ENCODE measurements around the gene PIGV. TPM values are rescaled to one million over a fixed set of nuclear protein-coding genes. Genes with fewer than 3 reads are reported as not detected.

The PIGV gene
- total RNA-seq, 5 donors from 2014 or later (not counting 1 experiment from before 2014, with no cell fraction given): 10.3 to 24.0 (median 20.3) TPM

GRCh38 chr1:26752519-26752918 is 35.2 kb upstream of the PIGV start:
- Mint-ChIP-seq H3K4me1 (peaks cover 60 to 71% (median 70%) of the 10 kb centered on the region in 3 donors), H3K27ac (no peak overlapping the region), H3K27me3 (no peaks in the 10 kb centered on the region), H3K9me3 (no peaks in the 10 kb centered on the region), H3K36me3 (peaks cover 41% of the 10 kb centered on the region), H3K4me3 (no peak overlapping the region)
- CTCF ChIA-PET: no interaction called here
- Histone ChIP-seq H3K4me3 (ENCODE audit: control insufficient read depth in 1 of 2, extremely low read depth in 1 of 2, low read length in 1 of 2) (no peak overlapping the region), H3K27me3 (replicated peaks in 1 of 2; ENCODE audit: control insufficient read depth in 2 of 2, extremely low read depth in 1 of 2, insufficient read depth in 2 of 2, low read length in 1 of 2) (no peaks in the 10 kb centered on the region), H3K9me3 (no peaks in the 10 kb centered on the region), H3K36me3 (ENCODE audit: control insufficient read depth in 2 of 2, extremely low read depth in 1 of 2, insufficient read depth in 1 of 2, low read length in 1 of 2) (peaks cover 10 to 59% of the 10 kb centered on the region in 2 donors), H3K27ac (ENCODE audit: low read length) (no peak overlapping the region), H3K4me1 (ENCODE audit: control insufficient read depth in 1 of 2, extremely low read depth in 1 of 2, insufficient read depth in 2 of 2, low read length in 2 of 2) (peaks cover 9 to 43% of the 10 kb centered on the region in 2 experiments)
- DNase-seq (no peak), ATAC-seq (replicated peaks in 1 of 4) (no peak)
- POLR2A ChIA-PET: no interaction called here
- WGBS (ENCODE audit: insufficient coverage): 100% methylated on average over 2 of the region's 4 CpGs

- 100% methylated on average over 2 of the region's 5 CpGs for WGBS (ENCODE audit: insufficient coverage)
- H3K27ac Mint-ChIP-seq: peak overlapping the region; percentile 34 to 43
- Histone ChIP-seq H3K36me3 (ENCODE audit: control insufficient read depth in 2 of 2, extremely low read depth in 1 of 2, insufficient read depth in 1 of 2, low read length in 1 of 2) (peaks cover 6 to 58% of the 10 kb centered on the region in 2 donors), H3K9me3 (no peaks in the 10 kb centered on the region), H3K4me3 (ENCODE audit: control insufficient read depth in 1 of 2, extremely low read depth in 1 of 2, low read length in 1 of 2) (no peak overlapping the region), H3K27me3 (replicated peaks in 1 of 2; ENCODE audit: control insufficient read depth in 2 of 2, extremely low read depth in 1 of 2, insufficient read depth in 2 of 2, low read length in 1 of 2) (no peaks in the 10 kb centered on the region), H3K4me1 (ENCODE audit: control insufficient read depth in 1 of 2, extremely low read depth in 1 of 2, insufficient read depth in 2 of 2, low read length in 2 of 2) (peaks cover 5 to 37% of the 10 kb centered on the region in 2 experiments), H3K27ac (ENCODE audit: low read length) (no peak overlapping the region)
- H3K36me3 Mint-ChIP-seq: peaks cover 38% of the 10 kb centered on the region
- H3K4me1 Mint-ChIP-seq: peaks cover 53 to 70% (median 67%) of the 10 kb centered on the region in 3 donors
- POLR2A ChIA-PET: interaction anchor here (0.6 kb wide), 2 partner anchors 139 to 1962 kb away, joined by 3 to 17 read pairs; no protein-coding TSS in a partner anchor
- no peak overlapping the region for H3K4me3 Mint-ChIP-seq
- DNase-seq (no peak), ATAC-seq (replicated peaks in 1 of 4) (no peak)
- H3K27me3 Mint-ChIP-seq: no peaks in the 10 kb centered on the region
- H3K9me3 Mint-ChIP-seq: no peaks in the 10 kb centered on the region
- CTCF ChIA-PET: interaction anchor here in 1 of 2 donors (0.5 kb wide), 1 partner anchor 1253 kb away, joined by 7 read pairs; no protein-coding TSS in a partner anchor
Observed at GRCh38 chr1:26754086-26754874, 33.5 kb upstream of the PIGV start.

- Histone ChIP-seq H3K27ac (ENCODE audit: low read length) (no peak overlapping the region), H3K4me3 (ENCODE audit: control insufficient read depth in 1 of 2, extremely low read depth in 1 of 2, low read length in 1 of 2) (no peak overlapping the region), H3K9me3 (no peaks in the 10 kb centered on the region), H3K36me3 (ENCODE audit: control insufficient read depth in 2 of 2, extremely low read depth in 1 of 2, insufficient read depth in 1 of 2, low read length in 1 of 2) (peaks cover 8 to 67% of the 10 kb centered on the region in 2 donors), H3K27me3 (replicated peaks in 1 of 2; ENCODE audit: control insufficient read depth in 2 of 2, extremely low read depth in 1 of 2, insufficient read depth in 2 of 2, low read length in 1 of 2) (no peaks in the 10 kb centered on the region), H3K4me1 (ENCODE audit: control insufficient read depth in 1 of 2, extremely low read depth in 1 of 2, insufficient read depth in 2 of 2, low read length in 2 of 2) (peaks cover 0 to 22% of the 10 kb centered on the region in 2 experiments)
- no peaks in the 10 kb centered on the region for H3K9me3 Mint-ChIP-seq
- no peak overlapping the region for H3K4me3 Mint-ChIP-seq
- CTCF ChIA-PET: interaction anchor here in 1 of 2 donors (0.6 to 1.4 kb wide), 5 partner anchors 11 to 74 kb away, joined by 3 to 6 read pairs (median 5); no protein-coding TSS in a partner anchor
- peaks cover 39% of the 10 kb centered on the region for H3K36me3 Mint-ChIP-seq
- peaks cover 25 to 43% (median 40%) of the 10 kb centered on the region in 3 donors for H3K4me1 Mint-ChIP-seq
- no peaks in the 10 kb centered on the region for H3K27me3 Mint-ChIP-seq
- POLR2A ChIA-PET: interaction anchor here in 1 of 2 donors (0.7 kb wide), 1 partner anchor 41 kb away, joined by 11 read pairs; no protein-coding TSS in a partner anchor
- ATAC-seq (replicated peaks in 1 of 4): no peak
- DNase-seq: no peak
- peak overlapping the region in 1 of 2 donors; percentile 79 for H3K27ac Mint-ChIP-seq
- 100% methylated on average over 1 of the region's 3 CpGs for WGBS (ENCODE audit: insufficient coverage)
Observed at GRCh38 chr1:26758358-26758757, 29.4 kb upstream of the PIGV start.

GRCh38 chr1:26759531-26759930 is 28.2 kb upstream of the PIGV start:
- H3K27ac Mint-ChIP-seq: peak overlapping the region; percentile 19 to 79
- H3K4me1 ChIP-seq (ENCODE audit: control insufficient read depth in 1 of 2, extremely low read depth in 1 of 2, insufficient read depth in 2 of 2, low read length in 2 of 2): peaks cover 0 to 16% of the 10 kb centered on the region in 2 experiments
- H3K36me3 ChIP-seq (ENCODE audit: control insufficient read depth in 2 of 2, extremely low read depth in 1 of 2, insufficient read depth in 1 of 2, low read length in 1 of 2): peaks cover 12 to 70% of the 10 kb centered on the region in 2 donors
- no peak overlapping the region for H3K27ac ChIP-seq (ENCODE audit: low read length)
- ATAC-seq (replicated peaks in 1 of 4) (no peak), DNase-seq (no peak)
- no peak overlapping the region for H3K4me3 ChIP-seq (ENCODE audit: control insufficient read depth in 1 of 2, extremely low read depth in 1 of 2, low read length in 1 of 2)
- ChIA-PET CTCF (interaction anchor here in 1 of 2 donors (1.4 kb wide), 1 partner anchor 30 kb away, joined by 6 read pairs; no protein-coding TSS in a partner anchor), POLR2A (no interaction called here)
- H3K27me3 ChIP-seq (replicated peaks in 1 of 2; ENCODE audit: control insufficient read depth in 2 of 2, extremely low read depth in 1 of 2, insufficient read depth in 2 of 2, low read length in 1 of 2): no peaks in the 10 kb centered on the region
- H3K9me3 Mint-ChIP-seq: no peaks in the 10 kb centered on the region
- peaks cover 23 to 36% (median 35%) of the 10 kb centered on the region in 3 donors for H3K4me1 Mint-ChIP-seq
- peaks cover 41% of the 10 kb centered on the region for H3K36me3 Mint-ChIP-seq
- no peak overlapping the region for H3K4me3 Mint-ChIP-seq
- H3K27me3 Mint-ChIP-seq: no peaks in the 10 kb centered on the region
- no peaks in the 10 kb centered on the region for H3K9me3 ChIP-seq

- Mint-ChIP-seq H3K9me3 (no peaks in the 10 kb centered on the region), H3K4me1 (peaks cover 23 to 31% (median 30%) of the 10 kb centered on the region in 3 donors), H3K4me3 (no peak overlapping the region), H3K36me3 (peaks cover 40% of the 10 kb centered on the region), H3K27me3 (no peaks in the 10 kb centered on the region), H3K27ac (peak overlapping the region in 1 of 2 donors; percentile 54)
- Histone ChIP-seq H3K9me3 (no peaks in the 10 kb centered on the region), H3K4me1 (ENCODE audit: control insufficient read depth in 1 of 2, extremely low read depth in 1 of 2, insufficient read depth in 2 of 2, low read length in 2 of 2) (peaks cover 0 to 9% of the 10 kb centered on the region in 2 experiments), H3K4me3 (ENCODE audit: control insufficient read depth in 1 of 2, extremely low read depth in 1 of 2, low read length in 1 of 2) (no peak overlapping the region), H3K36me3 (ENCODE audit: control insufficient read depth in 2 of 2, extremely low read depth in 1 of 2, insufficient read depth in 1 of 2, low read length in 1 of 2) (peaks cover 12 to 75% of the 10 kb centered on the region in 2 donors), H3K27ac (ENCODE audit: low read length) (no peak overlapping the region), H3K27me3 (replicated peaks in 1 of 2; ENCODE audit: control insufficient read depth in 2 of 2, extremely low read depth in 1 of 2, insufficient read depth in 2 of 2, low read length in 1 of 2) (no peaks in the 10 kb centered on the region)
- WGBS (ENCODE audit: insufficient coverage): 100% methylated on average over 1 of the region's 3 CpGs
- DNase-seq (peak in 1 of 35 experiments; percentile 17), ATAC-seq (replicated peaks in 1 of 4) (no peak)
- ChIA-PET POLR2A (no interaction called here), CTCF (no interaction called here)
Observed at GRCh38 chr1:26761217-26761616, 26.5 kb upstream of the PIGV start.

GRCh38 chr1:26767714-26768113 is 20.0 kb upstream of the PIGV start:
- Histone ChIP-seq H3K27me3 (replicated peaks in 1 of 2; ENCODE audit: control insufficient read depth in 2 of 2, extremely low read depth in 1 of 2, insufficient read depth in 2 of 2, low read length in 1 of 2) (no peaks in the 10 kb centered on the region), H3K9me3 (no peaks in the 10 kb centered on the region), H3K36me3 (ENCODE audit: control insufficient read depth in 2 of 2, extremely low read depth in 1 of 2, insufficient read depth in 1 of 2, low read length in 1 of 2) (peaks cover 22 to 96% of the 10 kb centered on the region in 2 donors), H3K27ac (ENCODE audit: low read length) (no peak overlapping the region), H3K4me3 (ENCODE audit: control insufficient read depth in 1 of 2, extremely low read depth in 1 of 2, low read length in 1 of 2) (no peak overlapping the region), H3K4me1 (ENCODE audit: control insufficient read depth in 1 of 2, extremely low read depth in 1 of 2, insufficient read depth in 2 of 2, low read length in 2 of 2) (no peaks in the 10 kb centered on the region)
- Mint-ChIP-seq H3K36me3 (peaks cover 62% of the 10 kb centered on the region), H3K27ac (peak overlapping the region; percentile 70 to 76), H3K4me3 (no peak overlapping the region), H3K4me1 (peaks cover 12 to 28% (median 23%) of the 10 kb centered on the region in 3 donors), H3K27me3 (no peaks in the 10 kb centered on the region), H3K9me3 (no peaks in the 10 kb centered on the region)
- ATAC-seq (replicated peaks in 1 of 4) (no peak), DNase-seq (no peak)
- WGBS (ENCODE audit: insufficient coverage): 43% methylated on average over 1 of the region's 4 CpGs
- ChIA-PET CTCF (interaction anchor here in 1 of 2 donors (1.0 to 1.7 kb wide), 2 partner anchors 21 to 29 kb away, joined by 3 to 4 read pairs; no protein-coding TSS in a partner anchor), POLR2A (no interaction called here)
